Ishikawa (cell line): ENCODE measurements around the gene PLRG1.
A peak's percentile ranks its signal among the peaks of the same experiment; 100 is the strongest.

Source experiments
- CEBPB ChIP-seq: IDR thresholded peaks from 2 replicates; pipeline ENCODE4 v1.6.1; 2012
- CREB1 ChIP-seq: IDR thresholded peaks from 2 replicates; pipeline ENCODE4 v1.6.1; 2012; ENCODE audit warnings: low read depth
- EGR1 ChIP-seq: IDR thresholded peaks from 2 replicates; pipeline ENCODE4 v1.6.1; 2012
- EP300 ChIP-seq: IDR thresholded peaks from 2 replicates; pipeline ENCODE4 v1.6.1; 2012; ENCODE audit warnings: borderline replicate concordance
- FOXM1 ChIP-seq: IDR thresholded peaks from 2 replicates; pipeline ENCODE4 v1.6.1; 2012; ENCODE audit warnings: low read depth, borderline replicate concordance
- NFIC ChIP-seq: IDR thresholded peaks from 2 replicates; pipeline ENCODE4 v1.6.1; 2012
- RAD21 ChIP-seq: IDR thresholded peaks from 2 replicates; pipeline ENCODE4 v1.6.1; 2012; ENCODE audit warnings: low read depth
- TAF1 ChIP-seq: IDR thresholded peaks from 2 replicates; pipeline ENCODE4 v1.6.1; 2012; ENCODE audit warnings: low read depth, mild to moderate bottlenecking
- TCF12 ChIP-seq: IDR thresholded peaks from 2 replicates; pipeline ENCODE4 v1.6.1; 2012; ENCODE audit warnings: low read depth
- TEAD4 ChIP-seq: IDR thresholded peaks from 2 replicates; pipeline ENCODE4 v1.6.1; 2012
- YY1 ChIP-seq: IDR thresholded peaks from 2 replicates; pipeline ENCODE4 v1.6.1; 2012; ENCODE audit warnings: low read depth
- ZBTB7A ChIP-seq: IDR thresholded peaks from 2 replicates; pipeline ENCODE4 v1.6.1; 2012; ENCODE audit warnings: low read depth
- TF ChIP-seq, protein P1 (sequence below): IDR thresholded peaks from 2 replicates; pipeline ENCODE4 v1.6.1; 2012
- TF ChIP-seq, protein P2 (sequence below): IDR thresholded peaks from 2 replicates; pipeline ENCODE4 v1.6.1; 2012; ENCODE audit warnings: low read depth, mild to moderate bottlenecking
- TF ChIP-seq, protein P3 (sequence below): IDR thresholded peaks from 2 replicates; pipeline ENCODE4 v1.6.1; 2012

The PLRG1 gene

DNA sequence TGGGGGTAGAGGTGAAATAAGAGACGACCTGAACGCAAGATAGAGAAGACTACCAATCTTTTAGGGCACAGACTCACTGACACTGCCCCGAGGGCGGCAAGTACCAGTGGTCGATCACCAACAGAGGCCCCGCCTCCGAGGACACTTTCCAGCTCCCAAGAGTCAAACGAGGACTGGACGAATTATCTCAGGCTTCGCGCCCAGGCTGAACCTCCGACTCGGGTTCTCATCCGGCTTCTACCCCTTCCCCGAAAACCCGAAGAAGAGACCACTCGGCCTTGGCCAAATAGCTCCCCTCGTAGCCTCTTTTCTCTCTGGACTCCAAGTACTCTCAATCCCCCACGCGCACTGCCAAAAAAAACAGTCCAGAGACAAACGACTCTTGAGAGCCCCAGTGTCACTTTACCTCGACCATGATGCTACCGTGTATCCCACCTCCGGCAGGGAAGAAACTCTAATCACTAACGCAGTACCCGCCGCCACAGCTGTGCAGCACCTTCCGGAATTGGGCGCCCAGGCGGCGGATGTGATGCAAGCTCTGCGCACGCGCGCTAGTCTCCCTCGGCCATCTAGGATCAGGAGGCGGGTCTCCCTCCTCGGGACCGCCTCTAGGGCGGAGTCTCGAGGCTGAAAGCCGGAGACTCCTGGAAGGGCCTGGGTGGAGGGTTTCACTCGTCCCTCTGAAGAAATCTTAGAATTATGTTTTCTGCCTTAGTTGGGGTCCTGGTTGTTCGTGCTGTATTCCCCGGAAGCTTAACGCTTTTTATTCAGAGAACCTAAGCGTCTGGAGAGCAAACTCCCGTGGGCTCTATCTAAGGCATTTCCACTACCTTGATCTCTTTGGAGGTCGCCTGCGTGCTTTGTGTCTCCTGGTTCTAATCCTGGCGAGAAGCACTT lies at the start of gene PLRG1:
Gene PLRG1, minus strand, starts transcription at position 507 of the 897 bp plus-strand sequence. Its CDS starts 92 bp downstream, at position 415.
- TF ChIP-seq FOXM1 (no peak), YY1 (peak; percentile 45; the same call in 1 of the 2 replicates), CREB1 (peak; percentile 49), RAD21 (no peak), TCF12 (no peak), EGR1 (no peak), ZBTB7A (no peak), EP300 (no peak), NFIC (no peak), TAF1 (peak; percentile 45), CEBPB (peak; percentile 68; the same call in 1 of the 2 replicates), TEAD4 (0 out of 2 replicates have a peak, but pooled peaks have one; percentile 7)
- TF ChIP-seq, protein P1, sequence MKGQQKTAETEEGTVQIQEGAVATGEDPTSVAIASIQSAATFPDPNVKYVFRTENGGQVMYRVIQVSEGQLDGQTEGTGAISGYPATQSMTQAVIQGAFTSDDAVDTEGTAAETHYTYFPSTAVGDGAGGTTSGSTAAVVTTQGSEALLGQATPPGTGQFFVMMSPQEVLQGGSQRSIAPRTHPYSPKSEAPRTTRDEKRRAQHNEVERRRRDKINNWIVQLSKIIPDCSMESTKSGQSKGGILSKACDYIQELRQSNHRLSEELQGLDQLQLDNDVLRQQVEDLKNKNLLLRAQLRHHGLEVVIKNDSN, result no peak
- TF ChIP-seq, protein P2, sequence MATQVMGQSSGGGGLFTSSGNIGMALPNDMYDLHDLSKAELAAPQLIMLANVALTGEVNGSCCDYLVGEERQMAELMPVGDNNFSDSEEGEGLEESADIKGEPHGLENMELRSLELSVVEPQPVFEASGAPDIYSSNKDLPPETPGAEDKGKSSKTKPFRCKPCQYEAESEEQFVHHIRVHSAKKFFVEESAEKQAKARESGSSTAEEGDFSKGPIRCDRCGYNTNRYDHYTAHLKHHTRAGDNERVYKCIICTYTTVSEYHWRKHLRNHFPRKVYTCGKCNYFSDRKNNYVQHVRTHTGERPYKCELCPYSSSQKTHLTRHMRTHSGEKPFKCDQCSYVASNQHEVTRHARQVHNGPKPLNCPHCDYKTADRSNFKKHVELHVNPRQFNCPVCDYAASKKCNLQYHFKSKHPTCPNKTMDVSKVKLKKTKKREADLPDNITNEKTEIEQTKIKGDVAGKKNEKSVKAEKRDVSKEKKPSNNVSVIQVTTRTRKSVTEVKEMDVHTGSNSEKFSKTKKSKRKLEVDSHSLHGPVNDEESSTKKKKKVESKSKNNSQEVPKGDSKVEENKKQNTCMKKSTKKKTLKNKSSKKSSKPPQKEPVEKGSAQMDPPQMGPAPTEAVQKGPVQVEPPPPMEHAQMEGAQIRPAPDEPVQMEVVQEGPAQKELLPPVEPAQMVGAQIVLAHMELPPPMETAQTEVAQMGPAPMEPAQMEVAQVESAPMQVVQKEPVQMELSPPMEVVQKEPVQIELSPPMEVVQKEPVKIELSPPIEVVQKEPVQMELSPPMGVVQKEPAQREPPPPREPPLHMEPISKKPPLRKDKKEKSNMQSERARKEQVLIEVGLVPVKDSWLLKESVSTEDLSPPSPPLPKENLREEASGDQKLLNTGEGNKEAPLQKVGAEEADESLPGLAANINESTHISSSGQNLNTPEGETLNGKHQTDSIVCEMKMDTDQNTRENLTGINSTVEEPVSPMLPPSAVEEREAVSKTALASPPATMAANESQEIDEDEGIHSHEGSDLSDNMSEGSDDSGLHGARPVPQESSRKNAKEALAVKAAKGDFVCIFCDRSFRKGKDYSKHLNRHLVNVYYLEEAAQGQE, result no peak
- TF ChIP-seq, protein P3, sequence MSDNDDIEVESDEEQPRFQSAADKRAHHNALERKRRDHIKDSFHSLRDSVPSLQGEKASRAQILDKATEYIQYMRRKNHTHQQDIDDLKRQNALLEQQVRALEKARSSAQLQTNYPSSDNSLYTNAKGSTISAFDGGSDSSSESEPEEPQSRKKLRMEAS, result peak; percentile 68; the same call in 1 of the 2 replicates

DNA sequence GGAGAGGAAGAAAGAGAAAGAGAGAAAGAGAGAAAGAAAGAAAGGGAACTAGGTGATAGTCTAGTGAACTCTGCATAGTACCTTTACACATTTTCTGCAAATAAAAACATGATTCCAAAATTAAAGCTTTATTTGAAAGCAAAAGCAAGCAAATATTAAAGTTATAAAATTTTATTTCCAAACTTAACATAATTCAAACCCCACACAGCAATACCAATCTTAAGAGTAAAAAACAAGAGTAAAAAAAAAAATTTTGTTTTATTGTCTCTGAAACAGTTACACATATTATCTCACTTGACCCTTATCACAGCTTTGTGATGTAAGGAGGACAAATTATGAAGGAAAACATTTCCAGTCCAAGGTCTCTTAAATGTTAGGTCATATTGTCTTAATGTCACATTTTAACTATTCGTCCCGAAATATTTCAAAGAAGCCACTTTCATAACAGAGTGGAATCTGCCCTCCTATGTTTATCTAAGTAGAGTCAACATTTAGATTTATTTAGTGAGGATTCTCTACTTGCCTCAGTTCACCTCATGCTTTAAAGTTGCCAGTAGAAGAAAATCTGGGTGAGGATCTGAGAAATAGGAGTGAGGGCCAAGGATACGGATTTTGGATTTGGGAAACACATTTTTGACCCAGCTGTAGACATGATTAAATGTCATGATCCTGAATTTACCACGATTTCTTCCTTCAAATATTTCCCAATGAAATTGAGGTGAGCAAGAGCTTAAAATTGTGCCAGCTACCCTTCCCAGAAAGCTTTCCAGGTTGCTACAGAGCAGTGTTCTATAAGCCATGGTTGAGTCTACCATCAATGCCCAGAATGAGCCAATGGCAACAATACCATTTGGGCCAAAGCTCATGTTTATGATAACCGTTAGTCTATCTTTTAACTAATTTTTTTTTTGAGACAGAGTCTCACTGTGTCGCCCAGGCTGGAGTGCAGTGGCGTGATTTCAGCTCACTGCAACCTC lies 47.9 kb upstream of the PLRG1 start:
- TF ChIP-seq TEAD4 (no peak), ZBTB7A (no peak), NFIC (no peak), RAD21 (no peak), FOXM1 (no peak), TCF12 (no peak), EGR1 (no peak), CEBPB (no peak), TAF1 (no peak), EP300 (no peak), YY1 (no peak), CREB1 (no peak)
- TF ChIP-seq, protein P3, result no peak
- TF ChIP-seq, protein P1, result no peak
- TF ChIP-seq, protein P2, result no peak

DNA sequence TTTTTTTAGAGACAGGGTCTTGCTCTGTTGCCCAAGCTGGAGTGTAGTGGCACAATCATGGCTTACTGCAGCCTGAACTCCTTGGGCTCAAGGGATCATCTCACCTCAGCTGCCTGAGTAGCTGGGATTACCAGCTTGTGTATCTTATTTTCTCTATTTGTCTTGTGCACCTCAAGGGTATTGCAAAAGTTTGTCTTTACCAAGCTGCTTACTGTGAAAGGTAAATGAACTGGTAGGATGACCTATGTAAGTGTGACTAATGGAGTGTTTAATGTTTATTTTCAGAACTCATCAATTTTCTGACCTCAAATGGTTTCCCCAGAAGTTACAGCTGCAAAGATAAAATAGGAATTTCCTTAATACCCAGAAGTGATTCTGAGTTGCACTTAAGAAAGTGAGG lies 45.6 kb upstream of the PLRG1 start:
- TF ChIP-seq, protein P3, result no peak
- TF ChIP-seq CEBPB (no peak), RAD21 (no peak), FOXM1 (no peak), ZBTB7A (no peak), TAF1 (no peak), NFIC (no peak), EGR1 (no peak), TEAD4 (no peak), YY1 (no peak), EP300 (no peak), TCF12 (no peak), CREB1 (no peak)
- TF ChIP-seq, protein P1, result no peak
- TF ChIP-seq, protein P2, result no peak
